Naive B cell (primary cell): ENCODE data around the gene CISD1. TPM values are rescaled to one million over a fixed set of nuclear protein-coding genes. Genes with fewer than 3 reads are reported as not detected.
"Not testable (repeated sequence)": the region's sequence is repeated elsewhere in the genome, so short reads cannot be mapped to it uniquely, and the experiment has no call there.

Source experiments
- ATAC-seq, 2 donors: fragments of 150-1000 bp; cut with Tn5 transposase; 2 replicates each; pipeline ENCODE4 v1.10.0; 2021; ENCODE audit warnings: low read depth in 2 of 2, mild to moderate bottlenecking in 2 of 2, moderate library complexity in 2 of 2
- DNase-seq: peaks from one replicate; pipeline ENCODE4 v3.0.0; 2022
- H3K27ac Mint-ChIP-seq, 6 donors: one replicate each; pipeline ENCODE4 v1.8.0; 2020 to 2022; ENCODE audit warnings: mild to moderate bottlenecking in 6 of 6, mixed read lengths in 6 of 6, moderate library complexity in 5 of 6, inconsistent platforms in 2 of 6
- H3K27me3 Mint-ChIP-seq, 3 donors: one replicate each; pipeline ENCODE4 v1.8.0; 2021 to 2022; ENCODE audit warnings: mixed read lengths in 3 of 3, mild to moderate bottlenecking in 1 of 3
- H3K36me3 Mint-ChIP-seq, 2 donors: one replicate each; pipeline ENCODE4 v1.8.0; 2020 to 2022; ENCODE audit warnings: mixed read lengths in 2 of 2, inconsistent platforms in 1 of 2, mild to moderate bottlenecking in 1 of 2
- H3K4me1 Mint-ChIP-seq, 3 donors: one replicate each; pipeline ENCODE4 v1.8.0; 2020 to 2022; ENCODE audit warnings: mixed read lengths in 3 of 3, inconsistent platforms in 1 of 3, mild to moderate bottlenecking in 1 of 3, moderate library complexity in 1 of 3
- H3K4me3 Mint-ChIP-seq, 8 donors: one replicate each; pipeline ENCODE4 v1.8.0; 2020 to 2022; ENCODE audit warnings: mild to moderate bottlenecking in 8 of 8, mixed read lengths in 8 of 8, moderate library complexity in 8 of 8, inconsistent platforms in 2 of 8
- H3K9me3 Mint-ChIP-seq, 7 donors: one replicate each; pipeline ENCODE4 v1.8.0; 2020 to 2022; ENCODE audit warnings: mixed read lengths in 7 of 7, mild to moderate bottlenecking in 5 of 7, inconsistent platforms in 2 of 7, moderate library complexity in 1 of 7
- polyA plus RNA-seq, 6 donors: library from polyadenylated mRNA; unstranded; fragments of 300-500 nt; fragmentation: Illumina TruSeq; gene quantifications; one replicate each; pipeline ENCODE4 v1.2.3, GENCODE V29; 2021; ENCODE audit warnings: low read depth in 6 of 6

The CISD1 gene
- polyA plus RNA-seq: 10 to 100 TPM; 27.7 to 47.2 (median 33.4) TPM

GRCh38 chr10:58268946-58269781, at the start of gene CISD1:
Gene CISD1, plus strand, starts transcription at chr10:58269162. Its CDS starts 112 bp downstream, at chr10:58269274.
- Mint-ChIP-seq H3K4me3 (peak within 1 kb of the TSS; percentile 96 to 100 (median 98)), H3K27ac (peak within 1 kb of the TSS; percentile 98 to 100 (median 98)), H3K4me1 (peaks cover 17 to 46% (median 20%) of the 10 kb centered on the region in 3 donors), H3K36me3 (no peaks in the 10 kb centered on the region), H3K9me3 (peaks cover 0 to 1% (median 0%) of the 10 kb centered on the region in 7 donors), H3K27me3 (no peaks in the 10 kb centered on the region)
- DNase-seq (peak; percentile 95), ATAC-seq (peak; percentile 54 to 60)

GRCh38 chr10:58219875-58220274, 49.1 kb upstream of the CISD1 start:
- Mint-ChIP-seq H3K4me3 (no peak overlapping the region), H3K27me3 (no peaks in the 10 kb centered on the region), H3K27ac (no peak overlapping the region), H3K9me3 (peaks cover 0 to 2% (median 0%) of the 10 kb centered on the region in 7 donors), H3K36me3 (peaks cover 7 to 18% of the 10 kb centered on the region in 2 donors), H3K4me1 (peaks cover 0 to 4% (median 0%) of the 10 kb centered on the region in 3 donors)
- DNase-seq: no peak
- no peak for ATAC-seq

DNA sequence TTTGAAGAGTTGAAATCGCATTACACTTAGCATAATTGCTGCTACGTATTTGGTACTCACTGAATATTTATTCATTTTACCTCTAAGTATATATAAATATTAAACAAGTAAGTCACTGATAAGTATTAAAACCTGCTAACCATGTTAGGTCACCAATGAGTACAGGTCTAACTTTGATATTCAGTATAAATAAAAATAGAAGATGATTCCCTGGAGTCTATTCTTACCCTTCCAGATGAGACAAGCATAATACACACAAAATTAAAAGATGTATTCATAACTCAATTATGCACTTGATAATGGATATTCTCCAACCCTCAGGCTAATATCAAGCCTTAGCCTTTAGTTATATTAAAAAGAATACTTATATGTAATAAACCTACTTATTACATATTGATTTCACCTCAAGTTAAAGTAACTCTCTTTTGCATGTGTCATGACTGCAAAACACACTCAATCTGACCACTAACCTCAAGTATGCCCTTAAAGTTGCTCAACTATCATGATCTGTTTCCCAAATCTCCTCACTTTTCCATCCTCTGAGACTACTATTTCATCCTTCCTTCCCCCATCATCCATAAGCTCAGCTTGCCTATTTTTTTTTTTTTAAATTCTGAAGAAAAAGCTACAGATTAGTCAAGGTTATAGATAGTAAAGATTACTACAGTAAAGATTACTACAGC, 48.1 kb upstream of the CISD1 start:
- peaks cover 12 to 17% of the 10 kb centered on the region in 2 donors for H3K36me3 Mint-ChIP-seq
- ATAC-seq (no peak), DNase-seq (no peak)
- peak overlapping the region in 1 of 8 donors; percentile 2 for H3K4me3 Mint-ChIP-seq
- H3K4me1 Mint-ChIP-seq: peaks cover 0 to 6% (median 0%) of the 10 kb centered on the region in 3 donors
- H3K27me3 Mint-ChIP-seq: no peaks in the 10 kb centered on the region
- peaks cover 0 to 2% (median 0%) of the 10 kb centered on the region in 7 donors for H3K9me3 Mint-ChIP-seq
- H3K27ac Mint-ChIP-seq: no peak overlapping the region

GRCh38 chr10:58225654-58226053, 43.3 kb upstream of the CISD1 start:
- no peak for DNase-seq
- Mint-ChIP-seq H3K36me3 (peaks cover 7 to 21% of the 10 kb centered on the region in 2 donors), H3K27ac (no peak overlapping the region)

GRCh38 chr10:58229856-58230255, 39.1 kb upstream of the CISD1 start:
- ATAC-seq, H3K27me3 Mint-ChIP-seq, H3K4me3 Mint-ChIP-seq, H3K9me3 Mint-ChIP-seq, H3K27ac Mint-ChIP-seq, DNase-seq: not testable (repeated sequence)
- Mint-ChIP-seq H3K4me1 (peaks cover 17 to 22% (median 20%) of the 10 kb centered on the region in 3 donors), H3K36me3 (peaks cover 13 to 37% of the 10 kb centered on the region in 2 donors)

More at GRCh38 chr10:58225654-58226053, 43.3 kb upstream of the CISD1 start:
- H3K4me1 Mint-ChIP-seq: peaks cover 0 to 6% (median 3%) of the 10 kb centered on the region in 3 donors
- no peak overlapping the region for H3K4me3 Mint-ChIP-seq
- H3K9me3 Mint-ChIP-seq: peaks cover 0 to 2% (median 0%) of the 10 kb centered on the region in 7 donors
- no peak for ATAC-seq
- H3K27me3 Mint-ChIP-seq: no peaks in the 10 kb centered on the region

GRCh38 chr10:58237014-58237834, 31.7 kb upstream of the CISD1 start:
- H3K4me3 Mint-ChIP-seq: no peak overlapping the region
- no peak for DNase-seq
- H3K27ac Mint-ChIP-seq: peak overlapping the region in 4 of 6 donors; percentile 2 to 40 (median 22)
- H3K9me3 Mint-ChIP-seq: peaks cover 0 to 13% (median 0%) of the 10 kb centered on the region in 7 donors
- H3K36me3 Mint-ChIP-seq: peaks cover 14 to 17% of the 10 kb centered on the region in 2 donors
- no peak for ATAC-seq
- no peaks in the 10 kb centered on the region for H3K27me3 Mint-ChIP-seq
- H3K4me1 Mint-ChIP-seq: peaks cover 49 to 55% (median 53%) of the 10 kb centered on the region in 3 donors

DNA sequence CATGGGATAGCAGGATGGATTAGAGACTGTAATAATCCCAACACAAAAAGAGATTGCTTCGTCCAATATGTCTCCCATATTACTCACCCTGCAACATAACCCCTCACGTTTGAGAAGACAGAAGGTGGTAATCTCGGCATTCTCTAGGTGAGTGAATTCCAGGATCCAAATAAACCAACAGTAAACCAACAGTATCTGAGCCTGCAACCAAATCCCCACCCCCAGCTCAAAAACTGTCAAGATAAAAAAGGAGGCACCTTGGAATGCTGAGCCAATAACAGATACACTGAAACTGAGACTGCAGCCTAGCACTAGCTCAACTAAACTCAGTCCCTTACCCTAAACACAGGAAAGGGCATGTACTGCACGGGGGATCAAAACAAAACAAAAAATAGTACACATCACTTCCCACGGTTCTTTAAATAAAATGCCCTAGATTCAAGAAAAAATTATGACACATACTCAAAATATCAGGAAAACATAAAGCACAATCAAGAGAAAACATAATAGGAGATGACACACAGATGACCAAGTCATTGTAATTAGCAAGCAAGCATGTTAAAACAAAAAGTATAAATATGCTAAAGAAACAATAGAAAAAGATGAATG, 29.3 kb upstream of the CISD1 start:
- peaks cover 7 to 11% of the 10 kb centered on the region in 2 donors for H3K36me3 Mint-ChIP-seq
- DNase-seq (no peak), ATAC-seq (no peak)
- H3K4me1 Mint-ChIP-seq: peaks cover 44 to 52% (median 47%) of the 10 kb centered on the region in 3 donors
- peaks cover 0 to 15% (median 5%) of the 10 kb centered on the region in 7 donors for H3K9me3 Mint-ChIP-seq
- H3K4me3 Mint-ChIP-seq: peak overlapping the region in 2 of 8 donors; percentile 22 to 32
- no peaks in the 10 kb centered on the region for H3K27me3 Mint-ChIP-seq
- peak overlapping the region in 2 of 6 donors; percentile 6 to 13 for H3K27ac Mint-ChIP-seq

- no peaks in the 10 kb centered on the region for H3K27me3 Mint-ChIP-seq
- peak overlapping the region in 3 of 6 donors; percentile 6 to 77 (median 52) for H3K27ac Mint-ChIP-seq
- H3K4me1 Mint-ChIP-seq: peaks cover 44 to 54% (median 53%) of the 10 kb centered on the region in 3 donors
- peaks cover 0 to 20% (median 8%) of the 10 kb centered on the region in 7 donors for H3K9me3 Mint-ChIP-seq
- peaks cover 2 to 11% of the 10 kb centered on the region in 2 donors for H3K36me3 Mint-ChIP-seq
- ATAC-seq (no peak), DNase-seq (no peak)
- H3K4me3 Mint-ChIP-seq: peak overlapping the region in 2 of 8 donors; percentile 6
These were observed 28.4 kb upstream of the CISD1 start for GRCh38 chr10:58240531-58240930.

- Mint-ChIP-seq H3K9me3 (peaks cover 0 to 27% (median 9%) of the 10 kb centered on the region in 7 donors), H3K4me1 (peaks cover 47 to 61% (median 53%) of the 10 kb centered on the region in 3 donors), H3K27ac (peak overlapping the region in 2 of 6 donors; percentile 6 to 43), H3K4me3 (no peak overlapping the region), H3K27me3 (no peaks in the 10 kb centered on the region), H3K36me3 (peaks cover 0 to 6% of the 10 kb centered on the region in 2 donors)
- no peak for ATAC-seq
- no peak for DNase-seq
These were observed 27.6 kb upstream of the CISD1 start for GRCh38 chr10:58241346-58241745.

GRCh38 chr10:58243269-58243668, 25.7 kb upstream of the CISD1 start:
- DNase-seq: no peak
- Mint-ChIP-seq H3K4me1 (peaks cover 40 to 58% (median 41%) of the 10 kb centered on the region in 3 donors), H3K27ac (no peak overlapping the region), H3K27me3 (no peaks in the 10 kb centered on the region), H3K9me3 (peaks cover 0 to 33% (median 9%) of the 10 kb centered on the region in 7 donors), H3K36me3 (peaks cover under 1 to 4% of the 10 kb centered on the region in 2 donors), H3K4me3 (no peak overlapping the region)
- no peak for ATAC-seq

DNA sequence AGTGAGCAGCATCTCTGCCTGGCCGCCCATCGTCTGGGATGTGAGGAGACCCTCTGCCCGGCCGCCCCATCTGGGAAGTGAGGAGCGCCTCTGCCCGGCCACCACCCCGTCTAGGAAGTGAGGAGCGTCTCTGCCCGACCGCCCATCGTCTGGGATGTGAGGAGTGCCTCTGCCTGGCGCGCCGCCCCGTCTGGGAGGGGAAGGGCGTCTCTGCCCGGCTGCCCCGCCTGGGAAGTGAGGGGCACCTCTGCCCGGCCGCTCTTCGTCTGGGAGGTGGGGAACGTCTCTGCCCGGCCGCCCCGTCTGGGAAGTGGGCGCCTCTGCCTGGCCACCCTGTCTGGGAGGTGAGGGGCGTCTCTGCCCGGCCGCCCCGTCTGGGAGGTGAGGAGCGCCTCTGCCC, 25.2 kb upstream of the CISD1 start:
- H3K36me3 Mint-ChIP-seq, DNase-seq, H3K27me3 Mint-ChIP-seq, H3K4me3 Mint-ChIP-seq, ATAC-seq, H3K27ac Mint-ChIP-seq: not testable (repeated sequence)
- Mint-ChIP-seq H3K4me1 (peaks cover 41 to 58% (median 44%) of the 10 kb centered on the region in 3 donors), H3K9me3 (peaks cover 2 to 33% (median 9%) of the 10 kb centered on the region in 7 donors)

- not testable (repeated sequence) for H3K4me3 Mint-ChIP-seq, DNase-seq, H3K27ac Mint-ChIP-seq, H3K36me3 Mint-ChIP-seq, ATAC-seq, H3K27me3 Mint-ChIP-seq
- Mint-ChIP-seq H3K4me1 (peaks cover 37 to 55% (median 43%) of the 10 kb centered on the region in 3 donors), H3K9me3 (peaks cover 2 to 33% (median 9%) of the 10 kb centered on the region in 7 donors)
These were observed 24.7 kb upstream of the CISD1 start for GRCh38 chr10:58244242-58244641.
